ENCODE measurements around the gene CAMSAP3. TPM values are rescaled to one million over a fixed set of nuclear protein-coding genes. Genes with fewer than 3 reads are reported as not detected.

The CAMSAP3 gene
- total and polyA plus RNA-seq, 5 donors from 2014 or later, result not detected

DNA sequence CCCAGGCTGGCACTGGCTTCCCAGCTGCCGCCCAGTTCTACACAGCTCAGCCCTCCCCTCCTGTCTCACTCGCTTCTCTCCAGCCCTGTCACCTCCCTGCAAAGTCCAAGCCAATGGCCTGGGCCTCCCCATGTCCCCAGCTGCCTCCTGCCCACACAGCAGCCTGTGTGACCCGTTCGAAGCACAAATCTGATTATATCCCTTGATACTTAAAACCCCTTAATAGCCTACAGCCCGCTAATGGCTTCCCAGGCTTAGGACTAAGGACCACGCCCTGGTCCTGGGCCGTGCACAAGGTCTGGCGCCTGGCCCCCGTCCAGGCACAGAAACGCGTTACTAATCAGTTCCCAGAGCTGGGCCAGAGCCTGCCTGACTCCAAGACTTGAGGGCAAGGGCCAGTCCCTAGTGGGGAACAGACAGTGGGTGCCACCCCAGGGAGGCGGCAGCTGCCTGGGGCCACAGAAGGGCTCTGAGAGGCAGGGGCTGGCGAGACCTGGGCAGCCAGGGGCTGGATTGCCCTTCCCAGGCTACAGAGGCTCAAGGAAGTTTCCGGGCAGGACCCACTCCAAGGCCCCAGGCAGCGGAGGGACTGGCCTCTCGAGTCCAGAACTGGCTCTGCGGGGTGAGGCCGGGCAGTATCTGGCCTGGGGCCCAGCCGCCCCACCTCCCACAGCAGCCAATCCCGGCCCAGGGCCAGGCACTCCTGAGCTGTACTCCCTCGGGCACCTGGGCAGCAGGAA, 23.3 kb downstream of the CAMSAP3 start:
- Mint-ChIP-seq H3K4me1 (peaks cover 0 to 5% (median 0%) of the 10 kb centered on the region in 4 donors), H3K27me3 (peaks cover 4% of the 10 kb centered on the region), H3K9me3 (no peaks in the 10 kb centered on the region), H3K4me3 (peak overlapping the region in 2 of 4 donors; percentile 33 to 49), H3K27ac (peak overlapping the region in 1 of 3 donors; percentile 20), H3K36me3 (peaks cover 23% of the 10 kb centered on the region)
- Histone ChIP-seq H3K27ac (ENCODE audit: insufficient read depth, low read length, poor library complexity, severe bottlenecking) (no peak overlapping the region), H3K4me1 (ENCODE audit: control insufficient read depth, insufficient read depth, low read length, poor library complexity, severe bottlenecking) (no peaks in the 10 kb centered on the region), H3K27me3 (ENCODE audit: control insufficient read depth, insufficient read depth, low read length) (no peaks in the 10 kb centered on the region), H3K4me3 (ENCODE audit: low read depth, low read length) (no peak overlapping the region), H3K36me3 (ENCODE audit: control insufficient read depth, insufficient read depth, low read length) (peaks cover 34% of the 10 kb centered on the region), H3K9me3 (ENCODE audit: control insufficient read depth in 2 of 2, low read length in 2 of 2) (no peaks in the 10 kb centered on the region)
- DNase-seq (no peak), ATAC-seq (ENCODE audit: low read depth in 2 of 2) (no peak)

DNA sequence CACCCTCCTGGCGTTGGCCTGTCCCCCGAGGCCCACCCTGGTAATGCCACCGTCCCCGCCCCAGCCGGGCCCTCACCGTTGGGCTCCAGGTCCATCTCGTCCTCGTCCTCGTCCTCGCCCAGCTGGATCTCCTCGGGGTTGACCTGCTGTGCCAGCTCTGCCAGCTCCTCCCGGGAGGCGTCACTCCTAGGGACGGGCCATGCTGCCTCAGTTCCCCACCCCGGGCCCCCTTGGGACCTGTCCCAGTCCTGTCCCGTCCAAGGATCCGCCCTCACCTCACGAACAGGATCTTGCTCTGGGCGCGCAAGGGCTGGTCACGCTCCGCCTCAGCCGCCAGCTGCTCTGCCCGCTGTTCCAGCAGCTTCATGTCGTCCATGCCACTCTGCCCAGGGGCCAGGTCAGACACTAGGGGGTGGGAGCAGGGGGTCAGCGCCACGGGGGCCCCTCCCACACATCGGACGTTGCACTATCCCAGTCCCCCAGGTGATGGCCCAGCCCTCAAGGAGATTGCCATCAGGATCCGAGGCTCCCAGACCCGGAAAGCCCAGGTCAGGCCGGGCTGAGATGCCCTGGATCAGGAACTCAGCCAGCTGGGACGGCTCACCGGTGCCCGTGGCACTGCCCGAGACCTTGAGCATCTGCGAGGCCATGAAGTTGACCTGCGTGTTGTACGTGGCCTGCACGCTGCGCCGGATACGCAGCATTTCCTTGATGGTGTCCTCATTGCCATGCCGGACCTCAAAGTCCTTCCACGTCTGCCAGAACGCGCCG, 24.2 kb downstream of the CAMSAP3 start:
- no peak overlapping the region for H3K4me3 ChIP-seq (ENCODE audit: low read depth, low read length)
- Mint-ChIP-seq H3K27ac (no peak overlapping the region), H3K4me1 (peaks cover 0 to 5% (median 0%) of the 10 kb centered on the region in 4 donors), H3K36me3 (peaks cover 23% of the 10 kb centered on the region), H3K4me3 (no peak overlapping the region), H3K9me3 (no peaks in the 10 kb centered on the region), H3K27me3 (peaks cover 4% of the 10 kb centered on the region)
- H3K4me1 ChIP-seq (ENCODE audit: control insufficient read depth, insufficient read depth, low read length, poor library complexity, severe bottlenecking), result no peaks in the 10 kb centered on the region
- H3K27me3 ChIP-seq (ENCODE audit: control insufficient read depth, insufficient read depth, low read length), result no peaks in the 10 kb centered on the region
- H3K27ac ChIP-seq (ENCODE audit: insufficient read depth, low read length, poor library complexity, severe bottlenecking), result no peak overlapping the region
- no peak for ATAC-seq (ENCODE audit: low read depth in 2 of 2)
- DNase-seq, result no peak
- H3K9me3 ChIP-seq (ENCODE audit: control insufficient read depth in 2 of 2, low read length in 2 of 2), result no peaks in the 10 kb centered on the region
- peaks cover 42% of the 10 kb centered on the region for H3K36me3 ChIP-seq (ENCODE audit: control insufficient read depth, insufficient read depth, low read length)

DNA sequence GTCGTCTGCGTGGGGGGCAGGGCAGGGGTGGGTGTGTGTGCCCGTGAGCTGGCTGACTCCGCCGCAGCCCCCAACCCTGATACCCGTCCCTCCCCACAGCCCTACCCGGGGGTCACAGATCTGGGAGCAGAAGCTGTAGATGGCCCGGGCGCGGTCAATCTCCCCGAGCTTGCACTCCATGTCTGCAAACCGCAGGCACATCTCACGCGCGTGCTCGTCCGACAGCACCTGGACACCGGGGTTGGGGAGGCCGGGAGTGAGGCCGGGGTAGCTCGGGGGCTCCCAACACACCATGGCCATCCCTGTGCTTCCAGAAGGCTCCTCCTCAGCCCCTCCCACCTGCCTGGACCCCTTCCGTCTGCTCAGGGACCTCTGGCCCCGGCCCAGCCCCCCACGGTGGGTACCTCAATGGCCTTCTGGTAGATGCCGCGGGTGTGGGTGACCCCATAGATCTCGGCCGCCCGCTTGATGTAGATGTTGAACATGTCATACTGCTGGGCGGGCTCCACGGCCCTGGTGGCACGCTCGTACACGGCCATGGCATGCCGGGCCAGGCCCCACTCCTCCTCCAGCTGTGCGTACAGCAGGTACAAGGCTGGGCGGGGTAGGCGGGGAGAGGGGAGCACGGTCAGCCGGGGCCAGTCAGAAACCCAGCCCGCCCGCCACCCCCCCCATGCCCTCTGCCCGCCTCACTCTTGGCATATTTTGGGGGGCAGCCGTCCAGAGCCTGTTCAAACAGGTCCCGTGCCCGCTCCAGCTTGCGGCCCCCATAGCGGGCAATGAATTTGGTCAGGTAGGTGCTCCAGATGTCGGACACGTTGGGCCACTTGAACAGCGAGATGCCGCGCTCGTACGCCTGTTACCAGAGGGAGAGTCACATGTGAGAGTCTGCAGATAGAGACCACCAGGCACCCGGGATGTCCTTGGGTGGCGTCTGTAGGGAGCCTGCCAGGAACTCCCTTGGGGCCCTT, 25.1 kb downstream of the CAMSAP3 start:
- Mint-ChIP-seq H3K27ac (no peak overlapping the region), H3K4me3 (no peak overlapping the region), H3K9me3 (no peaks in the 10 kb centered on the region), H3K4me1 (peaks cover 0 to 5% (median 1%) of the 10 kb centered on the region in 4 donors), H3K27me3 (peaks cover 4% of the 10 kb centered on the region), H3K36me3 (peaks cover 23% of the 10 kb centered on the region)
- DNase-seq, result no peak
- no peaks in the 10 kb centered on the region for H3K27me3 ChIP-seq (ENCODE audit: control insufficient read depth, insufficient read depth, low read length)
- H3K36me3 ChIP-seq (ENCODE audit: control insufficient read depth, insufficient read depth, low read length), result peaks cover 50% of the 10 kb centered on the region
- no peak for ATAC-seq (ENCODE audit: low read depth in 2 of 2)
- H3K4me1 ChIP-seq (ENCODE audit: control insufficient read depth, insufficient read depth, low read length, poor library complexity, severe bottlenecking), result no peaks in the 10 kb centered on the region
- H3K4me3 ChIP-seq (ENCODE audit: low read depth, low read length), result no peak overlapping the region
- no peak overlapping the region for H3K27ac ChIP-seq (ENCODE audit: insufficient read depth, low read length, poor library complexity, severe bottlenecking)
- no peaks in the 10 kb centered on the region for H3K9me3 ChIP-seq (ENCODE audit: control insufficient read depth in 2 of 2, low read length in 2 of 2)

DNA sequence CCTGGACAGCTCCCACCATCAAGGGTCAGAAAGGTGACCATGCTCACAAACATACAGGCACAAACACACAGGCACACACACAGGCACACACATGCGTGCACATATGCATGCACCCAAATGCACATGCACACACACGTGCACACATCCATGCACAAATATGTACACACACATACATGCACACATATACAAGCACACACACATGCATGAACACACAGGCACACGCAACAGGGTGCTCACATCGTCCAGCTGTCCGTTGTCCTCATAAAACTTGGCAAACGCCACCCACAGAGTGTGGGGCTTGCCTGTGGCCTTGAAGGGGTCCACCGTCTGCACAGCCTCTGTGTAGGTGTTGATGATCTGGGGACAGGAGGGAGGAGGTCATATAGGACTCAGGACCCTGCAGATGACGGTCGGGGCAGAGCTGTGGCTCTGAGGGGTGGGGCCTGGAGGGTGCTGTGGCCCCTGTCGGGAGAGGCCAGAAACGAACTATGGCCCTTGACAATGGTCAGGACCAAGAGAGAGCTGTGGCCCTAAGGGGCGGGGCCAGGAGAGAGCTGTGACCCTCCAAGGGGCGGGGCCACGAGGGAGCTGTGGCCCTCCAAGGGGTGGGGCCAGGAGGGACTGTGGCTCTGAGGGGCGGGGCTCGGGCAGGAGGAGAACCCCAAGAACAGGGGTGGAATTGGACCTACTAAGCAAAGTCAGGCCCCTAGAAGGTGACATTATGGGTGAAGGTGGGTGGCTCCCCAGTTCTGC, 27.4 kb downstream of the CAMSAP3 start:
- no peak overlapping the region for H3K27ac Mint-ChIP-seq
- no peaks in the 10 kb centered on the region for H3K9me3 ChIP-seq (ENCODE audit: control insufficient read depth in 2 of 2, low read length in 2 of 2)
- no peak for ATAC-seq (ENCODE audit: low read depth in 2 of 2)
- H3K4me1 Mint-ChIP-seq, result peaks cover 0 to 12% (median 6%) of the 10 kb centered on the region in 4 donors
- H3K36me3 Mint-ChIP-seq, result peaks cover 26% of the 10 kb centered on the region
- H3K27me3 Mint-ChIP-seq, result peaks cover 4% of the 10 kb centered on the region
- DNase-seq, result no peak
- H3K4me1 ChIP-seq (ENCODE audit: control insufficient read depth, insufficient read depth, low read length, poor library complexity, severe bottlenecking), result peaks cover 6% of the 10 kb centered on the region
- peaks cover 68% of the 10 kb centered on the region for H3K36me3 ChIP-seq (ENCODE audit: control insufficient read depth, insufficient read depth, low read length)
- H3K27ac ChIP-seq (ENCODE audit: insufficient read depth, low read length, poor library complexity, severe bottlenecking), result no peak overlapping the region
- peak overlapping the region in 1 of 4 donors; percentile 70 for H3K4me3 Mint-ChIP-seq
- no peaks in the 10 kb centered on the region for H3K9me3 Mint-ChIP-seq
- H3K4me3 ChIP-seq (ENCODE audit: low read depth, low read length), result no peak overlapping the region
- no peaks in the 10 kb centered on the region for H3K27me3 ChIP-seq (ENCODE audit: control insufficient read depth, insufficient read depth, low read length)

DNA sequence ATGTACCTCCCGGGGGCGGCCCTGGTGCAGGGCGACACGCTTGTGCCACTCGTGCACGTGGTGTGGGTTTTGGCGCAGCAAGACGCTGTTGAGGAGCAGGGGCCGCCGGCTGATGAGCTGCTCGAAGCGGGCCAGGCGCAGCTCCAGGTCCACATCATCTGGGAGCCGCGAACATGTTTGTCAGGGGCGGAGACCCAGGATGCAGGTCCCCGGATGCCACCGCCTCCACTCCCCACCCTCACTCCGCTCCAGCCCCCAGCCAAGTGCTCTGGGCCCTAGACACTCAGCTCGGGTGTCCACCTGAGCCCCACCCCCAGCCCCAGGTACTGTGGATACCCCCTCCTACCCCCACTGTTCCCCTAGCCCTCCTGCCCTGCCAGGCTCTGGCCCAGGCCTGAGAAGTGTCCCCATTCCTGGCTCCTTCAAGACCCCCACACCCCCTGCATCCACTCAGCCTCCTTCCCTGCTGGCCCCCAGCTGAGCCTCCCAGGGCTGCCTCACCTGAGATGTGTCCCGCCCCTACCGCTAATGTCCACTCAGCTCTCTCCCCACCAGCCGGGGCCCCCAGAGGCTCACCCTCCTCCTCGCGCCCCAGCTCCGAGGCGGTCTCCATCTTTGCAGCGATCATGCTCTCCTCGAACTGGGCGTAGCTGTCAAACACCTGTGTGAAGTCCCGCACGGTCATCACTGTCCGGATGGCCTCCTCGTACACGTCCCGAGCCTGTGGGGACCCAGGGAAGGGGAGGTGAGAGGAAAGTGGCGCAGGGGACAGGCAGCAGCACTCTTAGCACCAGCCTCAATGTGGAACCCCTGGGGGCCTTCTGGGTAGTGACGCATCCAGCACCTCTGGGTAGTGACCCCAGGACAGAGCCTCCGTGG, 28.3 kb downstream of the CAMSAP3 start:
- no peak overlapping the region for H3K27ac Mint-ChIP-seq
- H3K4me3 ChIP-seq (ENCODE audit: low read depth, low read length), result no peak overlapping the region
- no peak overlapping the region for H3K4me3 Mint-ChIP-seq
- ATAC-seq (ENCODE audit: low read depth in 2 of 2), result no peak
- H3K9me3 Mint-ChIP-seq, result no peaks in the 10 kb centered on the region
- H3K27me3 ChIP-seq (ENCODE audit: control insufficient read depth, insufficient read depth, low read length), result no peaks in the 10 kb centered on the region
- H3K36me3 ChIP-seq (ENCODE audit: control insufficient read depth, insufficient read depth, low read length), result peaks cover 66% of the 10 kb centered on the region
- no peak overlapping the region for H3K27ac ChIP-seq (ENCODE audit: insufficient read depth, low read length, poor library complexity, severe bottlenecking)
- H3K27me3 Mint-ChIP-seq, result no peaks in the 10 kb centered on the region
- H3K4me1 ChIP-seq (ENCODE audit: control insufficient read depth, insufficient read depth, low read length, poor library complexity, severe bottlenecking), result peaks cover 14% of the 10 kb centered on the region
- DNase-seq, result no peak
- no peaks in the 10 kb centered on the region for H3K9me3 ChIP-seq (ENCODE audit: control insufficient read depth in 2 of 2, low read length in 2 of 2)
- H3K4me1 Mint-ChIP-seq, result peaks cover 0 to 21% (median 10%) of the 10 kb centered on the region in 4 donors
- H3K36me3 Mint-ChIP-seq, result peaks cover 18% of the 10 kb centered on the region

DNA sequence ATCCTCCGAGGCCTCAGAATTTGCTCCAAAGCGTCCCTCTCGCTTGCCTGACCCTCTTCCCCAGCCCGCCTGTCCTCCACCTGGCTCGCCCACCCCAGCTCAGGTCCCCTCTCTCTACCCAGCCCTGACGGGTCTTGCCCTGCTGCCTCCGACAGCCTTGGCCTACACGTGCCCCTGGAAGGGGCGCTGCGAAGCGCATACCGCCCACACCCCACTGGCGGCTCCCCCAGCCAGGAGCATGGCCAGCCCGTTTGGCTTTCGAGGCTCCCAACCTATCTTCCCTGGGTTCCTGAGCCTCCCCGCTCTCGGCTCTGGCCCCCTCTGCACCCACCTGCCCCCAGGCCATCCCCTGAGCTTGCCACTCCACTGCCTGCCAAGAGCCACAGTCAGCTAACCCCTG, 29.1 kb downstream of the CAMSAP3 start:
- H3K4me3 ChIP-seq (ENCODE audit: low read depth, low read length), result no peak overlapping the region
- H3K9me3 ChIP-seq (ENCODE audit: control insufficient read depth in 2 of 2, low read length in 2 of 2), result no peaks in the 10 kb centered on the region
- H3K27me3 Mint-ChIP-seq, result peaks cover 7% of the 10 kb centered on the region
- H3K27ac Mint-ChIP-seq, result no peak overlapping the region
- peaks cover 25% of the 10 kb centered on the region for H3K36me3 Mint-ChIP-seq
- H3K27me3 ChIP-seq (ENCODE audit: control insufficient read depth, insufficient read depth, low read length), result no peaks in the 10 kb centered on the region
- peaks cover 64% of the 10 kb centered on the region for H3K36me3 ChIP-seq (ENCODE audit: control insufficient read depth, insufficient read depth, low read length)
- H3K4me1 ChIP-seq (ENCODE audit: control insufficient read depth, insufficient read depth, low read length, poor library complexity, severe bottlenecking), result peaks cover 17% of the 10 kb centered on the region
- DNase-seq (no peak), ATAC-seq (ENCODE audit: low read depth in 2 of 2) (no peak)
- H3K4me3 Mint-ChIP-seq, result no peak overlapping the region
- no peaks in the 10 kb centered on the region for H3K9me3 Mint-ChIP-seq
- H3K27ac ChIP-seq (ENCODE audit: insufficient read depth, low read length, poor library complexity, severe bottlenecking), result no peak overlapping the region
- peaks cover 5 to 29% (median 16%) of the 10 kb centered on the region in 4 donors for H3K4me1 Mint-ChIP-seq
